ENCODE results near the gene PLEKHM3. TPM values are rescaled to one million over a fixed set of nuclear protein-coding genes. Genes with fewer than 3 reads are reported as not detected.
"Not testable (repeated sequence)": the region's sequence is repeated elsewhere in the genome, so short reads cannot be mapped to it uniquely, and the experiment has no call there.

Gene PLEKHM3
- total RNA-seq, 2 donors from 2014 or later = 14.0 to 15.2 TPM

- peaks cover 6% of the 10 kb centered on the region for H3K4me1 ChIP-seq
- no peak overlapping the region for H3K27ac ChIP-seq
- intact Hi-C loops (cut with DNase I) = no loop called here
- TF ChIP-seq POLR2A (IDR thresholded peaks at IDR 0.05) = no peak
- TF ChIP-seq, protein P1, sequence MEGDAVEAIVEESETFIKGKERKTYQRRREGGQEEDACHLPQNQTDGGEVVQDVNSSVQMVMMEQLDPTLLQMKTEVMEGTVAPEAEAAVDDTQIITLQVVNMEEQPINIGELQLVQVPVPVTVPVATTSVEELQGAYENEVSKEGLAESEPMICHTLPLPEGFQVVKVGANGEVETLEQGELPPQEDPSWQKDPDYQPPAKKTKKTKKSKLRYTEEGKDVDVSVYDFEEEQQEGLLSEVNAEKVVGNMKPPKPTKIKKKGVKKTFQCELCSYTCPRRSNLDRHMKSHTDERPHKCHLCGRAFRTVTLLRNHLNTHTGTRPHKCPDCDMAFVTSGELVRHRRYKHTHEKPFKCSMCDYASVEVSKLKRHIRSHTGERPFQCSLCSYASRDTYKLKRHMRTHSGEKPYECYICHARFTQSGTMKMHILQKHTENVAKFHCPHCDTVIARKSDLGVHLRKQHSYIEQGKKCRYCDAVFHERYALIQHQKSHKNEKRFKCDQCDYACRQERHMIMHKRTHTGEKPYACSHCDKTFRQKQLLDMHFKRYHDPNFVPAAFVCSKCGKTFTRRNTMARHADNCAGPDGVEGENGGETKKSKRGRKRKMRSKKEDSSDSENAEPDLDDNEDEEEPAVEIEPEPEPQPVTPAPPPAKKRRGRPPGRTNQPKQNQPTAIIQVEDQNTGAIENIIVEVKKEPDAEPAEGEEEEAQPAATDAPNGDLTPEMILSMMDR (IDR thresholded peaks at IDR 0.05) = no peak
- ATAC-seq = no peak
- H3K9me3 ChIP-seq = no peaks in the 10 kb centered on the region
- no peaks in the 10 kb centered on the region for H3K27me3 ChIP-seq
- H3K4me3 ChIP-seq = no peak overlapping the region
- 77 to 78% methylated on average over 6 of the region's 6 CpGs for WGBS, 2 donors
- no peaks in the 10 kb centered on the region for H3K36me3 ChIP-seq (replicated peaks in 1 of 2; ENCODE audit: insufficient read depth in 1 of 2, low read depth in 2 of 2)
- no peak for DNase-seq
Observed at GRCh38 chr2:207813942-207814341, 211.4 kb downstream of the PLEKHM3 start.

GRCh38 chr2:207813221-207813916, 212.0 kb downstream of the PLEKHM3 start:
- ATAC-seq = no peak
- Histone ChIP-seq H3K4me1 (peaks cover 4% of the 10 kb centered on the region), H3K36me3 (replicated peaks in 1 of 2; ENCODE audit: insufficient read depth in 1 of 2, low read depth in 2 of 2) (no peaks in the 10 kb centered on the region), H3K4me3 (no peak overlapping the region), H3K27ac (no peak overlapping the region), H3K27me3 (no peaks in the 10 kb centered on the region), H3K9me3 (no peaks in the 10 kb centered on the region)
- intact Hi-C loops (cut with DNase I) = no loop called here
- TF ChIP-seq POLR2A (IDR thresholded peaks at IDR 0.05) = no peak
- TF ChIP-seq, protein P1 (IDR thresholded peaks at IDR 0.05) = no peak
- 78 to 83% methylated on average over 15 of the region's 15 CpGs for WGBS, 2 donors
- DNase-seq = no peak

DNA sequence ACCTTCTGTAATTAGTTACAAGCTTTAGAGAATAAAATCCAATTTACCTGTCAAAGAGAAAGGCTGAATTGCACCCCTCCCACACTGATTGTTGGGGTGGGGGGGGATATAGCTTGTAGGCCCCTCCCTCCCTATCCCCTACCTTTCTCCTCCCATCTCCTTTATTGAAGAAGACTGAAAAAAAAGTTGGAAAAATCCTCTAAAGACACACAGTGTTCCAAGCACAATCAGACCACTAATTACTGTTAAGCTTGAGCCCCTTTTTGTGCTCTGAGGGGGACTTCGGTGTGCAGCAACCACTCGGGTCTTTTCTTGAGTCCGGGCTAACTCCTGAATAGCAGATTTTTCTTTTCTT, 212.6 kb downstream of the PLEKHM3 start:
- no peak overlapping the region for H3K4me3 ChIP-seq
- DNase-seq = no peak

GRCh38 chr2:207812058-207812725, 213.1 kb downstream of the PLEKHM3 start:
- no peaks in the 10 kb centered on the region for H3K27me3 ChIP-seq
- no peaks in the 10 kb centered on the region for H3K9me3 ChIP-seq
- H3K36me3 ChIP-seq (replicated peaks in 1 of 2; ENCODE audit: insufficient read depth in 1 of 2, low read depth in 2 of 2) = no peaks in the 10 kb centered on the region
- no peak overlapping the region for H3K4me3 ChIP-seq
- DNase-seq = no peak
- 88 to 89% methylated on average over 9 of the region's 9 CpGs for WGBS, 2 donors
- ATAC-seq = no peak
- intact Hi-C loops (cut with DNase I) = no loop called here
- TF ChIP-seq POLR2A (IDR thresholded peaks at IDR 0.05) = no peak
- TF ChIP-seq, protein P1 (IDR thresholded peaks at IDR 0.05) = no peak
- peak overlapping the region in 2 of 4 donors; percentile 78 to 81 for H3K27ac ChIP-seq
- peaks cover 4% of the 10 kb centered on the region for H3K4me1 ChIP-seq

More for the DNA sequence above, 212.6 kb downstream of the PLEKHM3 start:
- no peaks in the 10 kb centered on the region for H3K9me3 ChIP-seq
- H3K27me3 ChIP-seq = no peaks in the 10 kb centered on the region
- no peak for ATAC-seq
- intact Hi-C loops (cut with DNase I) = no loop called here
- TF ChIP-seq, protein P1 (IDR thresholded peaks at IDR 0.05) = no peak
- no peak for TF ChIP-seq POLR2A (IDR thresholded peaks at IDR 0.05)
- H3K36me3 ChIP-seq (replicated peaks in 1 of 2; ENCODE audit: insufficient read depth in 1 of 2, low read depth in 2 of 2) = no peaks in the 10 kb centered on the region
- peaks cover 4% of the 10 kb centered on the region for H3K4me1 ChIP-seq
- H3K27ac ChIP-seq = no peak overlapping the region
- 92 to 95% methylated on average over 3 of the region's 3 CpGs for WGBS, 2 donors

GRCh38 chr2:207811658-207812057, 213.7 kb downstream of the PLEKHM3 start:
- not testable (repeated sequence) for ATAC-seq, DNase-seq

More at GRCh38 chr2:207811658-207812057, 213.7 kb downstream of the PLEKHM3 start:
- H3K36me3 ChIP-seq (replicated peaks in 1 of 2; ENCODE audit: insufficient read depth in 1 of 2, low read depth in 2 of 2); intact Hi-C loops (cut with DNase I); H3K27me3 ChIP-seq; H3K9me3 ChIP-seq; H3K4me1 ChIP-seq; H3K4me3 ChIP-seq: not testable (repeated sequence)
- WGBS, 2 donors = 84 to 86% methylated on average over 10 of the region's 10 CpGs
- peak overlapping the region in 3 of 4 donors; percentile 70 to 81 (median 78) for H3K27ac ChIP-seq
